ENCODE results near the gene KCNK3.
"Not testable (repeated sequence)": the region's sequence is repeated elsewhere in the genome, so short reads cannot be mapped to it uniquely, and the experiment has no call there.

KCNK3 gene

DNA sequence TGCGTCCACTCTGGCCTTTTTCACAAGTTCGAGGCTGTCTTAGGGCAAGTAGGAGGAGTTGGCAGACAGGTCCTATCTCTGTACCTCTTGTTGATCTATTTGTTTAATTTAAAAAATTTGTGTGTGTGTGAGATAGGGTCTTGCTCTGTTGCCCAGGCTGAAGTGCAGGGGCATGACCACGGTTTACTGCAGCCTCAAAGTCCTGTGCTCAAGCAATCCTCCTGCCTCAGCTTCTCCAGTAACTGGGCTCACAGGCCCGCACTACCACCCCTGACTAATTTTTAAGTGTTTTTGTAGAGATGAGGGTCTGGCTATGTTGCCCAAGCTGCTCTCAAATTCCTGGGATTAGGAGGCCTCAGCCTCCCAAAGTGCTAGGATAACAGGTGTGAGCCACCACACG is 67.3 kb downstream of the KCNK3 start:
- DNase-seq, result no peak

DNA sequence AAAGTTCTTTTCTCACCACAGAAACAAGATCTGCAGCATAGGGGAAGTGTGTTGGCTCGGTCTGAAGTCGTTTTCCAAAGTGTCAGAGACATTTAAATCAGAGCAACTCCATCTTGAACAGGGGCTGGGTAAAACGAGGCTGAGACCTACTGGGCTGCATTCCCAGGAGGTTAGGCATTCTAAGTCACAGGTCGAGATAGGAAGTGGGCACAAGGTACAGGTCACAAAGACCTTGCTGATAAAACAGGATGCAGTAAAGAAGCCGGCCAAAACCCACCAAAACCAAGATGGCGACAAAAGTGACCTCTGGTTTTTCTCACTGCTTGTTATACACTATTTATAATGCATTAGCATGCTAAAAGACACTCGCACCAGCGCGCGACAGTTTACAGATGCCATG is 68.5 kb downstream of the KCNK3 start:
- DNase-seq, result not testable (repeated sequence)

DNA sequence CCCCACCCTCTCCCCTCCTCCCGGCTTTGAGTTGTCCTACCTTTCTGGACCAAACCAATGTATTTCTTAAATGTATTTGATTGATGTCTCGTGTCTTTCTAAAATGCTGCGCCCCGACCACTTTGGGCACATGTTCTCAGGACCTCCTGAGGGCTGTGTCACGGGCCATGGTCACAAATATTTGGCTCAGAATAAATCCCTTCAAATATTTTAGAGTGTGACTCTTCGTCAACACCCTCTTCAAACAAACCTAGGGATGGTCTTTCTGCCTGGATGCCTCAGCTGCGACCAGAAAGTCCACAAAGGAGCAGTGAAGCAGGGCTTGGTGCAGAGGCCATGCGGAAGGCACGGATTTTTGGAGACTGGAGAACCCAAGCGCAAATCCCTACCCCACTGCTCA is 70.5 kb downstream of the KCNK3 start:
- no peak for DNase-seq

DNA sequence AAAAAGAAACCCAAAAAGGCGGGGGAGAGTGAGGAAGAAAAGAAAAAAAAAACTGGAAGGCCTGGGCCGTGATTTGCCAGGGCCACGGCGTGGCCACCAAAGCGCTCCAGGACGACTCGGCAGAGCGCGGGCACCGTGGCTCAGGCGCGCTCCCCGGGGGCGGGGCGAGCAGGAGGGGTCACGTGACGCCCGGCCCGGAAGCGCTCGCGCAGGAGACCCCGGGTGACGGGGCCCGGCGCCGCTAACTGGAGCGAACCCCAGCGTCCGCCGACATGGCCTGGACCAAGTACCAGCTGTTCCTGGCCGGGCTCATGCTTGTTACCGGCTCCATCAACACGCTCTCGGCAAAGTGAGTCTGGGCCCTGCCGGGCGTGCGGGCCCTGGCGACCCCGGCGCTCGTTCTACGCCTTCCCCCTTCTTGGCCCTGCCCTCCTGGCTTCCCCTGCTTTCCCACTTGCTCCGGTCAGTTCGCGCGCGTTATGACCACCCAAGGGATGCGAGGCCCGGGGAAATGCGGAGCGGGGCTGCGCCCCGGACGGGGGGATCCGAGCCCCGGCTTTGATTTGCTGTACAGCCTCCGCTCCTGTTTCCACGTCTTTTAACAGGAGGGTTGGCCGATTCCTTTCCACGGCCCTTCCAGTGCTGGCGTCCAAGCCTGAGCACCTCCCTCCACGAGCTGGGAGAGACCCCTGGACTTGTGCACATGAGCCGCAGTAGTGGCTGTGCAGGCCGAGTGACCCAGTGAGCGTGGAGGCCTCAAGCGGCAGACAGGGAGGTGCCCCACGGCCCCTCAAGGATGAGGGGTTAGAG is 71.8 kb downstream of the KCNK3 start, which contains the start of gene SLC35F6:
TSS of gene SLC35F6 (plus strand) at position 207 of the 810 bp plus-strand sequence. CDS start at position 273, 66 bp downstream.
- peak; percentile 83 for DNase-seq

DNA sequence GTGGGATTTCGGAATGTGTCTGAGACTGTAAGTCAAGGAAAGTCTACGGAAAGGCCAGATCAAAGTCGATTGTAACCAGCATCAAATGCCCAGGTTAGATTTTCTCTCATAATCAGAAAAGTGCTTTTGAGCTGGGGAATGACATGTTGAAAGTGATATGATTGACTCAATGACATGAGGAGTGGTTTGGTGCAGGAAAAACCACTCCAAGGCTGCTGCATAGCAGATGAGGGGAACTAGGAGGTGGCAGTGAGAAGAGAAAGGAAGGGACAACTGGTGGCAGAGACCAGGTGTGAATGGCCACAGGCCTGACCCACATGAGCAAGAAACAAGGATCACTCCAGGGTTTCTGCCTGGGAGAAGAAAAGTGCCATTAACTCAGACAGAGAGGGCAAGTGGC is 72.4 kb downstream of the KCNK3 start:
- no peak for DNase-seq

DNA sequence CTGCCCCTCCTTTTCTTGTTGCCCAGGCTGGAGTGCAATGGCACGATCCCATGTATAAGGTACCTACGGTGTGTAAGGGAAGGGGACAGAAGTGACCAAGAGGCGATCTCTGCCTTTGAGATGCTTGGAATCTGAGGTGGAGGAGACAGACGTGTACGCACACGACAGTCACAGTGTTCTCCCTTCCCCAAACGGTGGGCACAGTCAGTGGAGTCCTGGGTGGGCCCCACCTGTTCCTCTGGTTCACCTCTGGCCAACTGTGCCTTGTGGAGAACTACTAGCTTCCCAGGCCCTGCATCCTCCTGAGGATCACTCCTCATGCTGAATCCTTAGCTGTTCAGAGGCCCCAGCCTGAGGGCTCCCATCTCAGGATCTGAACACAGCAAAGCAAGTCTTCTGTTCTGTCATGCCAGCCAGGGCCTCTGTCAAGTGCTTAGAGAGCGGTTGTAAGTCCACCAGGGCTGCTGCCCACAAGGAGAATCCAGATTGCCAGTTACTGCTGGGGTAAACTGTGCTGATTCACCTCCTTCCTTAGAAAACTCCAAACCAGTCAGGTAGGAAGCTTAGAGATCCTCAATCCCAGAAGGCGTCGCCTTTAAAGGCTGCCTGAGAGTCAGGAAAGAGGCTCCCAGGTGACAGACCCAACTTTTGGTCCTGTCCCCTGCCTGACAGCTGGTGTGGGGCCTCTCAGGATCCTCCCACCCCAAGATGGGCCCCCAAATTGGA is 73.1 kb downstream of the KCNK3 start:
- DNase-seq, result no peak

DNA sequence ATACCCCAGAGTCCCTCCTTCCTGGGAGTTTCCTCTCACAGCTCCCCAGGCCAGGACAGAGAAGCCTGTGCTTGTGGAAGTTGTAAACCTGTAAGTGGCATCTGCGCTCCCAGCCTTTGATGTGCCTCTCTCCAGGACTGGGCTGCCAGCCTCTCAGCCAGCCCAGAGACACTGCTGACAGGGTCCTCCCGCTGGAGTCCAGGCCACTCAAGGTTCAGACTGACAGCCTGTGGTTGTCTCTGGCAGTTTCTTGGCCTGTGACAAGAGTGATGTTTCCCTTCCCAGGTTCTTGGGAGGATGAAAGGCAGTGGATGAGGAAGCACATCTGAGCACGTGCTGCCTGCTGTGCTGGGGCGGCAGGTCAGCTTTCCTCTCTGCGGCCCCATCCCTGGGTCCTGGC is 74.6 kb downstream of the KCNK3 start:
- DNase-seq, result peak; percentile 4

DNA sequence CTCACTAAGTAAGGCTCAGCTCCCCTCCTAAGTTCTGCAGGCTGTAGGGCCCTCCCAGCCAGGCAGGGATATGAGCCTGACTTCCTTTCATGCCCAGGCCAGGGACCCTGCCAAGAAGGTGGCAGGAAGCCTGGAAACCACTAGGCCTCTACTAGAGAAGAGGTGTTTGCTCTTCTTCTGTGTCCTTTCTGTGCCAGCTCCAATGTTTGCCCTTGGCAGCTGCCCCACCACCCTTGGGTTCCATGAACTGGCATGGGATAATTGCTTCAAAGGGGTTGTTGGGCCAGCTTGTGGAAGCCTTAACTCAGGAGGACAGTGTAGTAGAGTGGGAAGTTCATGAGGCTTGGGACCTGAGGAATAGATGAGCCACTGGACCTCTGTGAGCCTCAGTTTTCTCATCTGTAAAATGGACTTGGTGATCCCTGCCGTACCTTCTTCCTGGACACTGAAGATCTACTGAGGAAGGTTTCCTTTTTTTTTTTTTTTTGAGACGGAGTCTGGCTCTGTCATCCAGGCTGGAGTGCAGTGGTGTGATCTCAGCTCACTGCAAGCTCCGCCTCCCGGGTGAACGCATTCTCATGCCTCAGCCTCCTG is 75.5 kb downstream of the KCNK3 start:
- DNase-seq, result peak; percentile 20

DNA sequence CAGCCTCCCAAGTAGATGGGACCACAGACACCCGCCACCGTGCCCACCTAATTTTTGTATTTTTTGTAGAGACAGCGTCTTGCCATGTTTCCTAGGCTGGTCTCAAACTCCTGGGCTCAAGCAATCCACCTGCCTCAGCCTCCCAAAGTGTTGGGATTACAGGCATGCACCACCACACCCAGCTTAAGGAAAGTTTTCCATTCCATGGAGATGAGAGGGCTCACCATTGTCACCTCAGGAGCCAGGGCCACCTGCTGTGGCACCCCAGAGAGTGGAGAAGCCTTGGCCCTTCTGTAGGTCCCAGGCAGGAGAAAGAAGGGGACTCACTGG is 76.2 kb downstream of the KCNK3 start:
- DNase-seq, result no peak

DNA sequence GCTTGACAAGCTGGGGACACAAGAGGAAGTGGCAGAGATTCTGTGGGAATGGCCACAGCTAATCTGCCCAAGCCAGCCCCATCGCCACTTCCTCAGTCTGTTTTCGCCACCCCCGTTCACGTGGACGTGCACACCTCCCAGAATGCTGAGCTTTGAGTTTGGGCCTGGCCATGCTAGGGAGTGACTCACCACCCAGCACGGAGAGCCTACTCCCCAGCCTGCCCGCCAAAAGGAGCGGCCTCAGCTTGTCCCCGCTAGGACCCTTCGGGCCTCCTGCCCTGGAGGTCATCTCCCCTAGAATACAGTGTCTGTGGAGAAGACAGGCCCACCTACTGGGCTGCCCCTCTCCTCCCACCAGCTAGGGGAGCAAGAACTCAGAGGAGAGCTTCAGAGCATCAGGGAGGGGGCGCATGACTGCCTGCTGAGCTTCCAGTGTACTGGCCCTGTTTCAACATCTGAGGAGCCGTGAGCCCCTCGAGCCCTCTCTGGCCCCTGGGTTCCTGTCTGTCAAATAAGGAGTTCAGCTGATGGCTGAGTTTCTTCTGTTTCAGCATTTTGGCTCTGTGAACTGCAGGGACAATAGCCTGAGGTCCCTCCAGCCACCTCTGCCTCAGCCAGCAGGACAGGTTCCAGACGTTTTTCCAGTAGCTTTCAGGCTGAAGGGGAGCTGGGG is 76.7 kb downstream of the KCNK3 start:
- DNase-seq, result no peak

DNA sequence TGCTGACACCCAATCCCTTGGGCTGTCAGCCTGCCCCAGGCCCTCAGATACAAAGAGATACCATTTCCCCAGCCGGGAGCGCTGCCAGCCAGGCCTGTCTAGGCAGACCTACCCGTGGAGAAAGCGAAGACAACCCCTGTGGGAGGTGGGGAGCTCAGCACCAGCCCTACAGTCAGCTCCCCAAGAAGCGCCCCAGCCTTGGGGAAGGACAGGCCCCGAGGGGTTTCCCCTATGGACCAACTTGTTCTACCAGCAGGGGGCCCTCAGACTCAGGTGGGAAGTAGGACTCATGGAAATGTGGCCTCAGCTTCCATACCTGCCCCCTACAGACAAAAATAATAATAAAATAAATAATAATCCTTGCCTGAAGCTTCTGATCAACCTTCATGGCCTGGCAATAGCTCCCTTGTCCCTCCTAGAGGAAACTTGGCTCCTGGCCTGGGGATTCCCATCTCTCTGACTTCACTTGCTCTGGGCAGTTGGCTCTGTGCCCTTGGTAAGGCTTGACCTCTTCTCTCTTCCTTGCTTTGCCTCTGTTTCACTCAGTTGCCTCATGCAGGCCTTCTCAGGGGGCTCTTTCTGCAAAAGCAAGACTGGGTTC is 78.6 kb downstream of the KCNK3 start:
- DNase-seq, result peak; percentile 46

DNA sequence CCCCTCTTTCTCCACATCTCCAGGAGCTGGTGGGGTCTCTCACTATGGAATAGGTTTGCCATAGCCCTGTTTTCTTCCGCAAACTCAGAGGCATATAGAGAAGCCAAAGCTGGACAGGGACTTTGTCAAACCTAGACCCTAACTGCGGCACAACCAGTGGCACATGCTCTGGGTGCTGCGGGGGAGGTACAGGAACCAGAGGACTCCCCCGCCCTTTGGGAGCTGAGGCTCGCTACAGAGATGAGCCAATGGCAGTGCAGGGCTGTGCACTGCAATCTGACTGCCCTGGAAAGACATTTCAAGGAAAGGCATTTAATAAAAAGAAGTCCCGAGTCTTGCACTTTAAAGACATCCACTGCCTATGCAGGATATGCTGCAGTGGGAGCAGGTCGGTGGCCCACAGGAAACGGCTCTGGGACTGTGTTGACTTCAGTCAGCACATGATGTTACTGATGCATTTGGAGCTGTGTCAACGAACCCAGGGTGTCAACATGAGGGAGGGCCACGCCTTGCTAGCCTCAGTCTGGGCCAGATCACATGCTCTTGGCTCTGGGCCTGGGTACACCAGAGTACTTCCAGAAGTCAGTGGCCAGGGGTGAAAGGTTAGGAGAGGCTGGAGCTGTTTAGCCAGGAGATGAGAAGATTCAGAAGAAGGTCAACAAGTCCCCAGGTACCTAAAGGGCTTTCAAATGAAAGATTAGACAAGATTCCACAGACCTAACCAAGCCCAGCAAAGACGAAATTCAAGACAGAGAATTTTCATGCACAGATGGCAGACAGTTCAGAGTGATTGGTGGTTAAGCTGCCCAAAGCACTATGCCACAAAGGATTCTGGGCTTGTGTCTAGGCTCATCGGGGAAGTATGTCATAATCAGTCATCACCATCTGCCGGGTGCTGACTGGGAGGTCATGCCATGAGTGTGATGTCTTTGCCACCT is 79.8 kb downstream of the KCNK3 start:
- peak; percentile 84 for DNase-seq

DNA sequence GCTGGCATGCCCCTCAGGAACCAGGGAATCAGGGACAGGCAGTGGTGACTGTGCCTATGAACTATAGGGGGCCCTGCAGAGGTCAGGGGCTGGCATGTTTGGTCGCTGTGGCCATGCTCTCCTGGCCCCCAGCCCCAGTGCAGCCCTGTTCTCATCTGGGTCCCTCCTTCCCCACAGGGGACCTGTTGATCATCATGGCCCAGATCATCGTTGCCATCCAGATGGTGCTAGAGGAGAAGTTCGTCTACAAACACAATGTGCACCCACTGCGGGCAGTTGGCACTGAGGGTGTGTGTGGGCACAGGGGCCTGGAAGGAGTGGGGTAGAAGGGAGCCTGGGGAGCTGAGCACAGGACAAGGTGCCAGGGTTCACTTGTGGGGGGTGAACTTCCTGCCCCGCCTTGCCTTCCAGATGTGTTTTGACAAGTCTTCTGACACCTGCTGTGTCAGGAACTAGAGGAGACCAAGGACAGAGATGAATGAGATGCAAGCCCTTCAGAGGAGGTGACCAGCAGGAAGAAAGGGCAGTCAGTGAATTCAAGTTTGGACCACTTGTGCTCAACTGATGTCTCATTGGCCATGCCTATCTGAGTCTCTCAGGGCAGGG is 83.8 kb downstream of the KCNK3 start:
- no peak for DNase-seq

DNA sequence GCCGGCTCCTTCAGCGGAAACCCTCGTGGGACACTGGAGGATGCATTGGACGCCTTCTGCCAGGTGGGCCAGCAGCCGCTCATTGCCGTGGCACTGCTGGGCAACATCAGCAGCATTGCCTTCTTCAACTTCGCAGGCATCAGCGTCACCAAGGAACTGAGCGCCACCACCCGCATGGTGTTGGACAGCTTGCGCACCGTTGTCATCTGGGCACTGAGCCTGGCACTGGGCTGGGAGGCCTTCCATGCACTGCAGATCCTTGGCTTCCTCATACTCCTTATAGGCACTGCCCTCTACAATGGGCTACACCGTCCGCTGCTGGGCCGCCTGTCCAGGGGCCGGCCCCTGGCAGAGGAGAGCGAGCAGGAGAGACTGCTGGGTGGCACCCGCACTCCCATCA is 85.6 kb downstream of the KCNK3 start:
- no peak for DNase-seq

DNA sequence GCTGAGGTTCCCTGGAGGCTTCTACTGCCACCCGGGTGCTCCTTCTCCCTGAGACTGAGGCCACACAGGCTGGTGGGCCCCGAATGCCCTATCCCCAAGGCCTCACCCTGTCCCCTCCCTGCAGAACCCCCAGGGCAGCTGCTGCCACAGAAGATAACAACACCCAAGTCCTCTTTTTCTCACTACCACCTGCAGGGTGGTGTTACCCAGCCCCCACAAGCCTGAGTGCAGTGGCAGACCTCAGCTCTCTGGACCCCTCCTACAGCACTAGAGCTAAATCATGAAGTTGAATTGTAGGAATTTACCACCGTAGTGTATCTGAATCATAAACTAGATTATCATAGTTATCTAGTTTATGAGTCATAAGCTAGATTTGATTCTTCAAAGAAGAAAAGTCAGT is 86.0 kb downstream of the KCNK3 start:
- no peak for DNase-seq

DNA sequence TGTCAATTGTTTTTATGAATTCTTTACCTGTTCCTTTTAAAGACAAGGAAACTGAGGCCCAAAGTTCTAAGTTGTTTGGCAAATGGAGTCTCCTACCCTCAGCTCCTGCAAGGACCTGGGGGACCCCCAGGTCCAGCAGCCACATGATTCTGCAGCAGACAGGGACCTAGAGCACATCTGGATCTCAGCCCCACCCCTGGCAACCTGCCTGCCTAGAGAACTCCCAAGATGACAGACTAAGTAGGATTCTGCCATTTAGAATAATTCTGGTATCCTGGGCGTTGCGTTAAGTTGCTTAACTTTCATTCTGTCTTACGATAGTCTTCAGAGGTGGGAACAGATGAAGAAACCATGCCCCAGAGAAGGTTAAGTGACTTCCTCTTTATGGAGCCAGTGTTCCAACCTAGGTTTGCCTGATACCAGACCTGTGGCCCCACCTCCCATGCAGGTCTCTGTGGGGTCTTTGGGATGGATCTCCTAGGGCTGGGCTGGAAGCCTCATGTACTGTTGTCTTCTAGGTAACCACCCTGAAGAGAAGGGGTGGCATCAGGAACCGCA is 87.8 kb downstream of the KCNK3 start:
- DNase-seq, result no peak

Data from NCI-H69 (cell line).